Stomach (tissue), 9 donors: ENCODE measurements around the gene SUMO3. TPM values are rescaled to one million over a fixed set of nuclear protein-coding genes. Genes with fewer than 3 reads are reported as not detected.

Experiments used
- DNase-seq, 2 donors: peaks; one replicate each; pipeline versions ENCODE4 v3.0.0 to v3.0.0-alpha.2; 2013 to 2019
- H3K27ac ChIP-seq, 5 donors: fragments of 200-600 bp in 4 of 5; sonication (generic) in 4 of 5; one replicate each; pipeline ENCODE4 v1.5.1; 2013 to 2019; ENCODE audit warnings: mild to moderate bottlenecking in 1 of 5, moderate library complexity in 1 of 5
- H3K27me3 ChIP-seq, 3 donors: fragments of 200-600 bp; sonication (generic); one replicate each; pipeline ENCODE4 v1.5.1; 2017 to 2019; ENCODE audit warnings: mixed run types in 1 of 3
- H3K36me3 ChIP-seq, 4 donors: fragments of 200-600 bp; sonication (generic); 1 replicate in 3 of 4; 2 replicates in 1 of 4; pipeline ENCODE4 v1.5.1; 2016 to 2019
- H3K4me1 ChIP-seq, 4 donors: fragments of 200-600 bp; sonication (generic); one replicate each; pipeline ENCODE4 v1.5.1; 2016 to 2019
- H3K4me3 ChIP-seq, 4 donors: fragments of 200-600 bp; sonication (generic) in 3 of 4; one replicate each; pipeline ENCODE4 v1.5.1; 2016 to 2019; ENCODE audit warnings: mild to moderate bottlenecking in 1 of 4
- H3K9me3 ChIP-seq, 4 donors: fragments of 200-600 bp; sonication (generic); one replicate each; pipeline ENCODE4 v1.5.1; 2016 to 2019
- EP300 ChIP-seq: sonication (generic); formaldehyde crosslinking; IDR thresholded peaks from one replicate; pipeline ENCODE4 v1.6.1; 2017; ENCODE audit warnings: antibody characterized with exemption
- POLR2A ChIP-seq, 4 donors: fragments of 450-650 bp; IDR thresholded peaks; one replicate each; pipeline ENCODE4 v1.6.1; 2016; ENCODE audit warnings: antibody characterized with exemption in 4 of 4, control low read depth in 2 of 4, mild to moderate bottlenecking in 1 of 4, moderate library complexity in 1 of 4
- POLR2AphosphoS5 ChIP-seq, 3 donors: sonication (generic); formaldehyde crosslinking; IDR thresholded peaks; one replicate each; pipeline ENCODE4 v1.6.1; 2016; ENCODE audit warnings: antibody characterized with exemption in 3 of 3
- WGBS, 5 donors: extraction: QIAGEN DNeasy Blood & Tissue Kit in 3 of 5; methylation state at CpG; one replicate each; pipeline versions ENCODE4 v1.1.5 to v1.1.7; 2013 to 2018; 5-methylcytosine and 5-hydroxymethylcytosine counted together
- intact Hi-C: fragments of 100-400 bp; cut with DNase I; formaldehyde crosslinking; loops from one replicate; pipeline ENCODE4 v1.15.1; 2023; ENCODE audit warnings: low total_unique reads
- polyA plus RNA-seq, 3 donors: library from polyadenylated mRNA; stranded (reverse); fragments of 200-250 nt; gene quantifications; one replicate each; pipeline ENCODE4 v1.2.3, GENCODE V29; 2013
- total RNA-seq, 5 donors: library from RNA; depleted of rRNA; stranded (reverse); fragments of >200 nt; gene quantifications; one replicate each; pipeline versions ENCODE4 v1.1.0 to v1.2.3, GENCODE V29; 2014 to 2016
- TF ChIP-seq, protein P1 (sequence below), 7 experiments: fragments of 450-650 bp in 4 of 7; fragments of 200-600 bp in 3 of 7; sonication (generic) in 3 of 7; IDR thresholded peaks; one replicate each; pipeline ENCODE4 v1.5.1; 2016 to 2019; ENCODE audit warnings: antibody characterized with exemption in 7 of 7, control low read depth in 2 of 7, mild to moderate bottlenecking in 1 of 7
- donor health status: healthy with polysubstance abuse.
- donor health status: Bipolar disorder and iron deficiency.
- donor health status: healthy.

The SUMO3 gene
- total and polyA plus RNA-seq, 8 donors, result 29.5 to 95.9 (median 55.8) TPM

DNA sequence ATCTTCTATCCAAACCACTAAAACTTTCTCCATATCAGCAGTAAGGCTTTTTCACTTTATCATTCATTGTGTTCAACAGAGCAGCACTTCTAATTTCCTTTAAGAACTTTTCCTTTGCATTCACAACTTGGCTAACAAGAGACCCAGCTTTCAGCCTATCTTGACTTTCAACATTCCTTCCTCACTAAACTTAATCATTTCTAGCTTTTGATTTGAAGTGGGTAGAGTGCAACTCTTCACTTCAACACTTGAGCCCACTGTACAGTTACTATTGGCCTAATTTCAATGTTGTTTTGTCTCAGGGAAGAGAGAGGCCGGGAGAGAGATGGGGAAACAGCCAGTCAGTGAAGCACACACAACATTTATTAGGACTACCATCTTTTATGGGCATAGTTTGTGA lies 18.2 kb downstream of the SUMO3 start:
- Histone ChIP-seq H3K9me3 (no peaks in the 10 kb centered on the region), H3K27ac (no peak overlapping the region), H3K4me1 (peaks cover 21 to 42% (median 34%) of the 10 kb centered on the region in 4 donors), H3K4me3 (peak overlapping the region in 1 of 4 donors; percentile 96), H3K27me3 (no peaks in the 10 kb centered on the region), H3K36me3 (peaks cover under 1 to 29% (median 29%) of the 10 kb centered on the region in 4 donors)
- DNase-seq, result no peak
- intact Hi-C loops, result loop anchor here (10.0 kb wide), 1 partner anchor 285 kb away; no protein-coding TSS in a partner anchor
- WGBS, 5 donors, result 43 to 71% (median 52%) methylated on average over 1 of the region's 1 CpG
- TF ChIP-seq EP300, result no peak
- TF ChIP-seq, protein P1, sequence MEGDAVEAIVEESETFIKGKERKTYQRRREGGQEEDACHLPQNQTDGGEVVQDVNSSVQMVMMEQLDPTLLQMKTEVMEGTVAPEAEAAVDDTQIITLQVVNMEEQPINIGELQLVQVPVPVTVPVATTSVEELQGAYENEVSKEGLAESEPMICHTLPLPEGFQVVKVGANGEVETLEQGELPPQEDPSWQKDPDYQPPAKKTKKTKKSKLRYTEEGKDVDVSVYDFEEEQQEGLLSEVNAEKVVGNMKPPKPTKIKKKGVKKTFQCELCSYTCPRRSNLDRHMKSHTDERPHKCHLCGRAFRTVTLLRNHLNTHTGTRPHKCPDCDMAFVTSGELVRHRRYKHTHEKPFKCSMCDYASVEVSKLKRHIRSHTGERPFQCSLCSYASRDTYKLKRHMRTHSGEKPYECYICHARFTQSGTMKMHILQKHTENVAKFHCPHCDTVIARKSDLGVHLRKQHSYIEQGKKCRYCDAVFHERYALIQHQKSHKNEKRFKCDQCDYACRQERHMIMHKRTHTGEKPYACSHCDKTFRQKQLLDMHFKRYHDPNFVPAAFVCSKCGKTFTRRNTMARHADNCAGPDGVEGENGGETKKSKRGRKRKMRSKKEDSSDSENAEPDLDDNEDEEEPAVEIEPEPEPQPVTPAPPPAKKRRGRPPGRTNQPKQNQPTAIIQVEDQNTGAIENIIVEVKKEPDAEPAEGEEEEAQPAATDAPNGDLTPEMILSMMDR (IDR thresholded peaks at IDR 0.05), result no peak
- no peak for TF ChIP-seq POLR2A (IDR thresholded peaks at IDR 0.05)
- TF ChIP-seq POLR2AphosphoS5 (IDR thresholded peaks at IDR 0.05), result no peak

DNA sequence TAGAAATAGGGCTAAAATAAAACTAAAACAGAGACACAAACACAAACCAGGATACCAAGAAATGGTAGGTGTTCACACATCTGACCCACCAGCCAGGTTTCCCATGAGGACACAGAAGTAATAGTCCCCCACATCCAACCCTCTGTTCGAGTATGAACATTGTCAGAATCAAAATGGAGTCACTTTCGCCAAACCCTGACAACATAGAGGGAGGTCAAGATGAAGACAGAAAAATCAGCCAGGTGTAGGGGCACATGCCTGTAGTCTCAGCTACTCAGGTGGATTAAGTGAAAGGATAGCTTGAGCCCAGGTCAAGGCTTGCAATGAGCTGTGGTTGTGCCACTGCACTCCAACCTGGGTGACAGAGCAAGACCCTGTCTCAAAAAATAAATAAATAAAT lies 20.1 kb downstream of the SUMO3 start:
- Histone ChIP-seq H3K4me1 (peaks cover 24 to 53% (median 40%) of the 10 kb centered on the region in 4 donors), H3K27ac (no peak overlapping the region), H3K27me3 (no peaks in the 10 kb centered on the region), H3K36me3 (peaks cover 0 to 29% (median 21%) of the 10 kb centered on the region in 4 donors), H3K4me3 (no peak overlapping the region), H3K9me3 (no peaks in the 10 kb centered on the region)
- WGBS, 5 donors, result 91 to 94% (median 93%) methylated on average over 2 of the region's 2 CpGs
- TF ChIP-seq EP300 (no peak), POLR2A (IDR thresholded peaks at IDR 0.05) (no peak), POLR2AphosphoS5 (IDR thresholded peaks at IDR 0.05) (no peak)
- TF ChIP-seq, protein P1 (IDR thresholded peaks at IDR 0.05), result no peak
- DNase-seq, result no peak
- intact Hi-C loops, result loop anchor here (10.0 kb wide), 1 partner anchor 283 kb away; no protein-coding TSS in a partner anchor

DNA sequence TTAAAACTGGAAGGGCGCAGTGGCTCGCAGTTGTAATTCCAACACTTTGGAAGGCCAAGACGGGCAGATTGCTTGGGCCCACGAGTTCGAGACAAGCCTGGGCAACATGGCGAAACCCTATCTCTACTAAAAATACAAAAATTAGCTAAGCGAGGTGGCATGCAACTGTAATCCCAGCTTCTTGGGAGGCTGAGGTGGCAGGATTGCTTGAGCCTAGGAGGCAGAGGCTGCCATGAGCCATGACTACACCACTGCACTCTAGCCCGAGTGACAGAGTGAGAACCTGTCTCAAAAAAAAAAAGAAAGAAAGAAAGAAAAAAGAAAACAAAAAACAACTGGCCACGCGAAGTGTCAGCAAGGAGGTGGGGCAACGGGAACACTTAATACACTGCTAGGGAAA lies 22.5 kb downstream of the SUMO3 start:
- Histone ChIP-seq H3K27ac (no peak overlapping the region), H3K27me3 (no peaks in the 10 kb centered on the region), H3K9me3 (no peaks in the 10 kb centered on the region), H3K4me3 (no peak overlapping the region), H3K36me3 (peaks cover 0 to 42% (median 31%) of the 10 kb centered on the region in 4 donors), H3K4me1 (peaks cover 11 to 49% (median 27%) of the 10 kb centered on the region in 4 donors)
- TF ChIP-seq, protein P1 (IDR thresholded peaks at IDR 0.05), result no peak
- no peak for TF ChIP-seq EP300
- TF ChIP-seq POLR2AphosphoS5 (IDR thresholded peaks at IDR 0.05), result no peak
- TF ChIP-seq POLR2A (IDR thresholded peaks at IDR 0.05), result no peak
- 84 to 95% (median 91%) methylated on average over 11 of the region's 11 CpGs for WGBS, 5 donors
- no peak for DNase-seq
- intact Hi-C loops, result loop anchor here (10.0 kb wide), 1 partner anchor 281 kb away; no protein-coding TSS in a partner anchor

DNA sequence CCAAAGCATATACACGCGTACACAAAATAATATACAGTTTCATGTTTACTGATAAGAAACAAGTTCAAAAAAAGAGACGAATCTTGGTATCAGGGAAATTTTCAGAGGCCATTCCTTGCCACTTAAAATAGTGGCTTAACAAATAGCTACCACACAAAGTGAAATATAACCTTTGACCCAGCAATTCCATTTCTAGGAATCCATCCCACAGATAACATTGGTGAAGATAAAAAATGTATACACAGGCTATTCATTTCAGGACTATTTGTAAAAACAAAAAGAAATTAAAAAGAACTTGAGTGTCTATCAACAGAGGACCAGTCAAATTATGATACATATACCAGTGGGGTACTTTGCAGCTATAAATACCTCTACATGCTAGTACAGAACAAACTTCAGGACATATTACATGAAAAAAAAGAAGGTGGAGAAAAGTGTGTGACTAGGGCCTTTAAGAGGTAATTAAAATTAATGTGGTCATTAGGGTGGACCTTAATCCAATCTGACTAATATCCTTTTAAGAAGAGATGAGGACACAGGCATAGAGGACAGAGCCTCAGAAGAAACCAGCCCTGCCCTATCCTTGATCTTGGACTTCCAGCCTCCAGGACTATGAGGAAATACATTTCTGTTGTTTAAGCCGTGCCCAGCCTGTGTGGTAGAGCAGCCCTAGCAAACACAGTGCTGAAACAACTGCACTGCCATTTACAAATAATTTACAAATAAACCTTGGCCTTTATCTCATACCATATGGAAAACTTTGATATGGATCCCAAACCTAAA lies 24.1 kb downstream of the SUMO3 start:
- H3K27me3 ChIP-seq, result no peaks in the 10 kb centered on the region
- intact Hi-C loops, result loop anchor here (10.0 kb wide), 1 partner anchor 279 kb away; no protein-coding TSS in a partner anchor
- no peak for DNase-seq
- H3K36me3 ChIP-seq, result peaks cover 0 to 43% (median 23%) of the 10 kb centered on the region in 4 donors
- TF ChIP-seq POLR2A (IDR thresholded peaks at IDR 0.05) (no peak), EP300 (no peak), POLR2AphosphoS5 (IDR thresholded peaks at IDR 0.05) (no peak)
- TF ChIP-seq, protein P1 (IDR thresholded peaks at IDR 0.05), result peak in 2 of 7 experiments; percentile 5 to 39
- H3K4me1 ChIP-seq, result peaks cover 5 to 36% (median 16%) of the 10 kb centered on the region in 4 donors
- no peaks in the 10 kb centered on the region for H3K9me3 ChIP-seq
- no peak overlapping the region for H3K27ac ChIP-seq
- no peak overlapping the region for H3K4me3 ChIP-seq
- 13 to 21% (median 16%) methylated on average over 4 of the region's 4 CpGs for WGBS, 5 donors
